Stomach (tissue), 9 donors: Measurements from ENCODE around the gene SLC38A10. TPM values are rescaled to one million over a fixed set of nuclear protein-coding genes. Genes with fewer than 3 reads are reported as not detected.

Source experiments
- DNase-seq, 2 donors: peaks; one replicate each; pipeline versions ENCODE4 v3.0.0 to v3.0.0-alpha.2; 2013 to 2019
- H3K27ac ChIP-seq, 5 donors: fragments of 200-600 bp in 4 of 5; sonication (generic) in 4 of 5; one replicate each; pipeline ENCODE4 v1.5.1; 2013 to 2019; ENCODE audit warnings: mild to moderate bottlenecking in 1 of 5, moderate library complexity in 1 of 5
- H3K27me3 ChIP-seq, 3 donors: fragments of 200-600 bp; sonication (generic); one replicate each; pipeline ENCODE4 v1.5.1; 2017 to 2019; ENCODE audit warnings: mixed run types in 1 of 3
- H3K36me3 ChIP-seq, 4 donors: fragments of 200-600 bp; sonication (generic); 1 replicate in 3 of 4; 2 replicates in 1 of 4; pipeline ENCODE4 v1.5.1; 2016 to 2019
- H3K4me1 ChIP-seq, 4 donors: fragments of 200-600 bp; sonication (generic); one replicate each; pipeline ENCODE4 v1.5.1; 2016 to 2019
- H3K4me3 ChIP-seq, 4 donors: fragments of 200-600 bp; sonication (generic) in 3 of 4; one replicate each; pipeline ENCODE4 v1.5.1; 2016 to 2019; ENCODE audit warnings: mild to moderate bottlenecking in 1 of 4
- H3K9me3 ChIP-seq, 4 donors: fragments of 200-600 bp; sonication (generic); one replicate each; pipeline ENCODE4 v1.5.1; 2016 to 2019
- EP300 ChIP-seq: sonication (generic); formaldehyde crosslinking; IDR thresholded peaks from one replicate; pipeline ENCODE4 v1.6.1; 2017; ENCODE audit warnings: antibody characterized with exemption
- POLR2A ChIP-seq, 4 donors: fragments of 450-650 bp; IDR thresholded peaks; one replicate each; pipeline ENCODE4 v1.6.1; 2016; ENCODE audit warnings: antibody characterized with exemption in 4 of 4, control low read depth in 2 of 4, mild to moderate bottlenecking in 1 of 4, moderate library complexity in 1 of 4
- POLR2AphosphoS5 ChIP-seq, 3 donors: sonication (generic); formaldehyde crosslinking; IDR thresholded peaks; one replicate each; pipeline ENCODE4 v1.6.1; 2016; ENCODE audit warnings: antibody characterized with exemption in 3 of 3
- WGBS, 5 donors: extraction: QIAGEN DNeasy Blood & Tissue Kit in 3 of 5; methylation state at CpG; one replicate each; pipeline versions ENCODE4 v1.1.5 to v1.1.7; 2013 to 2018; 5-methylcytosine and 5-hydroxymethylcytosine counted together
- intact Hi-C: fragments of 100-400 bp; cut with DNase I; formaldehyde crosslinking; loops from one replicate; pipeline ENCODE4 v1.15.1; 2023; ENCODE audit warnings: low total_unique reads
- polyA plus RNA-seq, 3 donors: library from polyadenylated mRNA; stranded (reverse); fragments of 200-250 nt; gene quantifications; one replicate each; pipeline ENCODE4 v1.2.3, GENCODE V29; 2013
- total RNA-seq, 5 donors: library from RNA; depleted of rRNA; stranded (reverse); fragments of >200 nt; gene quantifications; one replicate each; pipeline versions ENCODE4 v1.1.0 to v1.2.3, GENCODE V29; 2014 to 2016
- TF ChIP-seq, protein P1 (sequence below), 7 experiments: fragments of 450-650 bp in 4 of 7; fragments of 200-600 bp in 3 of 7; sonication (generic) in 3 of 7; IDR thresholded peaks; one replicate each; pipeline ENCODE4 v1.5.1; 2016 to 2019; ENCODE audit warnings: antibody characterized with exemption in 7 of 7, control low read depth in 2 of 7, mild to moderate bottlenecking in 1 of 7
- donor health status: healthy with polysubstance abuse.
- donor health status: Bipolar disorder and iron deficiency.
- donor health status: healthy.

SLC38A10 gene
- total and polyA plus RNA-seq, 8 donors: 18.6 to 140 (median 67.3) TPM

DNA sequence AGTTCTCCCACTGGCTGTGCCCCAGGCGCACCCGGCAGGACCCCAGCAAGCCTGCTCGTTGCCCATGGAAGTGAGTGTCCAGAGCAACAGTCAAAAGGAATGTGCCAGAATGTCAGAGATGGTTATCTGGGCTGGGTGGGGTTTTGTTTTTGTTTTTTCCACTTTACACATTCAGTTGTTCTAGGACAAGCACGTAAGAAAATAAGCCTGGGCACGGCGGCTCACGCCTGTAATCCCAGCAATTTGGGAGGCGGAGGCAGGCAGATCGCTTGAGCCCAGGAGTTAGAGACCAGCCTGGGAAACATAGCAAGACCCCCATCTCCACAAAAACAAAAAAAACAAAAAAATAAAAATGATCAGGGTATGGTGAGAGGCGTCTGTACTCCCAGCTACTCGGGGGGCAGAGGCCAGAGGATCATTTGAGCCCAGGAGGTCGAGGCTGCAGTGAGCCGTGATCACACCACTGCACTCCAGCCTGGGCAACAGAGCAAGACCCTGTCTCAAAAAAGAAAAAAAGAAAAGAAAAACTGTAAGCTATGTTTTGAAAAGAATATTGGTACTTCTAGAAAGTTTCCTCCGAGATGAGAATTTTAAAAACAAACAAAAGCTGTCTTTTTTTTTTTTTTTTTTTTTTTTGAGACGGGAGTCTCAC is 47.6 kb downstream of the SLC38A10 start:
- Histone ChIP-seq H3K4me3 (no peak overlapping the region), H3K36me3 (peaks cover 27 to 65% (median 52%) of the 10 kb centered on the region in 4 donors), H3K27me3 (no peaks in the 10 kb centered on the region), H3K4me1 (no peaks in the 10 kb centered on the region), H3K9me3 (no peaks in the 10 kb centered on the region), H3K27ac (no peak overlapping the region)
- no peak for TF ChIP-seq POLR2A (IDR thresholded peaks at IDR 0.05)
- TF ChIP-seq EP300: no peak
- TF ChIP-seq, protein P1, sequence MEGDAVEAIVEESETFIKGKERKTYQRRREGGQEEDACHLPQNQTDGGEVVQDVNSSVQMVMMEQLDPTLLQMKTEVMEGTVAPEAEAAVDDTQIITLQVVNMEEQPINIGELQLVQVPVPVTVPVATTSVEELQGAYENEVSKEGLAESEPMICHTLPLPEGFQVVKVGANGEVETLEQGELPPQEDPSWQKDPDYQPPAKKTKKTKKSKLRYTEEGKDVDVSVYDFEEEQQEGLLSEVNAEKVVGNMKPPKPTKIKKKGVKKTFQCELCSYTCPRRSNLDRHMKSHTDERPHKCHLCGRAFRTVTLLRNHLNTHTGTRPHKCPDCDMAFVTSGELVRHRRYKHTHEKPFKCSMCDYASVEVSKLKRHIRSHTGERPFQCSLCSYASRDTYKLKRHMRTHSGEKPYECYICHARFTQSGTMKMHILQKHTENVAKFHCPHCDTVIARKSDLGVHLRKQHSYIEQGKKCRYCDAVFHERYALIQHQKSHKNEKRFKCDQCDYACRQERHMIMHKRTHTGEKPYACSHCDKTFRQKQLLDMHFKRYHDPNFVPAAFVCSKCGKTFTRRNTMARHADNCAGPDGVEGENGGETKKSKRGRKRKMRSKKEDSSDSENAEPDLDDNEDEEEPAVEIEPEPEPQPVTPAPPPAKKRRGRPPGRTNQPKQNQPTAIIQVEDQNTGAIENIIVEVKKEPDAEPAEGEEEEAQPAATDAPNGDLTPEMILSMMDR (IDR thresholded peaks at IDR 0.05): no peak
- TF ChIP-seq POLR2AphosphoS5 (IDR thresholded peaks at IDR 0.05): no peak
- 89 to 91% (median 90%) methylated on average over 14 to 15 of the region's 15 CpGs for WGBS, 5 donors
- DNase-seq: no peak
- intact Hi-C loops: no loop called here

DNA sequence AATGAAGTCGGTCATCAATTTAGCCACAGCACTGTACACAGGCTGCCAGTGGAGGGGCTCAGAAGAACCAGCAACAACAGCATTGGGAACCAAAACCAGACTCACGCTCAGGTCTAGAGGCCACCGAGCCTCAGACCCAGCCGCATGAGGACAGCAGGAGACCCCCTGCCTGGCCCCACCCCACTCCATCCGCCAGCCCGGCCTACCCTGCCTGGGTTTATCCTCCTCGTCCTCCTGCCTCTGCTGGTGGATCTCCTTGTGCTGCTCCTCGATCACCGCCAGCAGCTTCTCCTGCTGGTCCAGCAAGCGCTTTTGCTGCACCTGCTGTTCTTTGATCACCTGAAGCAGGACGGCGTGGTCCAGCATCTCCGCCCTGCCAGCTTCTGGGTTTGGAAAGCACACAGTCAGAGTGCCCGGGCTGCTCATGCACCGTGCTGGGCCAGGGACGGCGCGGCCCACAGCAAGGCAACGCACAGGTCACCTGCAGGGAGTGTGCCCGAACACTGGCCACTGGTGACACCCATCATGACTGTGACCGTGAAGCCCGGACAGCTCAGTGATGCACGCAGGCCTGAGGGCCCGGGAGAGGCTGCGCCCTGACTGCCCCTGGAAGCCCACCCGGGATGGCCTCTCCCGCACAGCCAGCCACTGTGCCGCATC is 48.3 kb downstream of the SLC38A10 start:
- whole genome bisulfite sequencing, 5 donors: 91 to 93% (median 92%) methylated on average over 22 to 28 of the region's 28 CpGs
- no peak overlapping the region for H3K4me3 ChIP-seq
- H3K9me3 ChIP-seq: no peaks in the 10 kb centered on the region
- no peak overlapping the region for H3K27ac ChIP-seq
- H3K27me3 ChIP-seq: no peaks in the 10 kb centered on the region
- H3K36me3 ChIP-seq: peaks cover 21 to 59% (median 45%) of the 10 kb centered on the region in 4 donors
- H3K4me1 ChIP-seq: peaks cover 0 to 4% (median 0%) of the 10 kb centered on the region in 4 donors
- intact Hi-C loops: no loop called here
- TF ChIP-seq, protein P1 (IDR thresholded peaks at IDR 0.05): no peak
- TF ChIP-seq POLR2A (IDR thresholded peaks at IDR 0.05) (no peak), POLR2AphosphoS5 (IDR thresholded peaks at IDR 0.05) (no peak), EP300 (no peak)
- no peak for DNase-seq

DNA sequence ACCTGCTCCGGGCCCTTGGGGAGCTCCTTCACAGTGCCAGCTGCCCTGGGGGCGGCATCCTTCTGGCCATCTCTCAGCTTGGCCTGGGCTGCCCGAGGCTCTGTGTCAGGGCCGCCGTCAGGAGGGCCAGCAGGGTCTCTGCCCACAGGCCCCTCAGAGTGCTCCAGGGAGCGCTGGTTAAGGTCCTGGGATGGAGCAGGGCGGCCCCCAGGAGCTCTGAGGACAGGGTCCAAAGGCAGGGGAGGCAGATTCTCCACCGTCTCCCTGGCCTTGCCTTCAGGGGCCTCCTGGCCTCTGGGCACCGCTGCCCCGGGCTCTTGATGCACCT is 48.8 kb downstream of the SLC38A10 start:
- no peaks in the 10 kb centered on the region for H3K9me3 ChIP-seq
- WGBS, 5 donors: 85 to 92% (median 88%) methylated on average over 4 to 10 of the region's 10 CpGs
- DNase-seq: no peak
- H3K27ac ChIP-seq: no peak overlapping the region
- intact Hi-C loops: no loop called here
- no peak overlapping the region for H3K4me3 ChIP-seq
- peaks cover 0 to 9% (median 0%) of the 10 kb centered on the region in 4 donors for H3K4me1 ChIP-seq
- H3K36me3 ChIP-seq: peaks cover 18 to 56% (median 42%) of the 10 kb centered on the region in 4 donors
- no peaks in the 10 kb centered on the region for H3K27me3 ChIP-seq
- TF ChIP-seq POLR2AphosphoS5 (IDR thresholded peaks at IDR 0.05): no peak
- TF ChIP-seq, protein P1 (IDR thresholded peaks at IDR 0.05): no peak
- no peak for TF ChIP-seq EP300

DNA sequence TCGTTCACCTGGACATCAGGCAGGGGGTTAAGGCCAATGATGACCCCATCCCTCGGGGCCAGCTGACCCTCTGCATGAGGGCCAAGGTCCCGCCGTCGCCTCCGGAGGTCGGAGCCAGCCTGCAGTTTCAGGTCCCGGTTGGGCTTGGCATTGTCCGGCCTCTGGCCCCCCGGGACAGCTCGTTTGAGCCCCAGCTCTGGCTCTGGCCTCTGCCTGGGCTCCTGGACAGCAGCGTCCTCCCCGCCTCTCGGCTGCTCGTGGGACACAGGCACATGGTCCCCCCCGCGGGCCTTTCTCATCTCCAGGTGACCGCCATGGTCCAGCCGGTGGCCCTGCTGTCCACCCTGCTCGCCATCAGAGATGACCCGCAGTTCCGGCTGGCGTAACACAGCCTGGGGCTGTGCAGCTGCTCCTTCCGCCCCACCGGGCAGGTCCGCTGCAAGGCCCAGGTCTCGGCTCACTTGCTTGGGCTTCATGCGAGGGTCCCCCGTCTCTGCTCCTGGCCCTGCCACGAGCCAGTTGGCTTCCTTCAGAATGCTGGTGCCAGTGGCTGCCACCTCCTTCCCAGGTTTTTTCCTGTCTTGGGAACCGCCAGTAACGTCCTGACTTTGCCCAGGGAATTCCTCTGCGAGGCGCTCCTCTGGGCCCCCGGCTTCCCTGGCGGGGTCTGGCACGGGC is 49.3 kb downstream of the SLC38A10 start:
- no peak for DNase-seq
- 77 to 89% (median 82%) methylated on average over 5 to 37 of the region's 37 CpGs for WGBS, 5 donors
- no peak overlapping the region for H3K27ac ChIP-seq
- no peaks in the 10 kb centered on the region for H3K27me3 ChIP-seq
- H3K9me3 ChIP-seq: no peaks in the 10 kb centered on the region
- H3K36me3 ChIP-seq: peaks cover 13 to 54% (median 39%) of the 10 kb centered on the region in 4 donors
- peaks cover 0 to 14% (median 4%) of the 10 kb centered on the region in 4 donors for H3K4me1 ChIP-seq
- TF ChIP-seq POLR2AphosphoS5 (IDR thresholded peaks at IDR 0.05): no peak
- TF ChIP-seq, protein P1 (IDR thresholded peaks at IDR 0.05): no peak
- no peak for TF ChIP-seq EP300
- TF ChIP-seq POLR2A (IDR thresholded peaks at IDR 0.05): no peak
- H3K4me3 ChIP-seq: no peak overlapping the region
- intact Hi-C loops: no loop called here
